ENCODE measurements around the gene STAT5B. TPM values are rescaled to one million over a fixed set of nuclear protein-coding genes. Genes with fewer than 3 reads are reported as not detected.

Gene STAT5B
- total and polyA plus RNA-seq, 2 of the 8 experiments (the other 6 are each of a cell fraction or from before 2014, with no cell fraction given) = 35.3 to 52.6 TPM

DNA sequence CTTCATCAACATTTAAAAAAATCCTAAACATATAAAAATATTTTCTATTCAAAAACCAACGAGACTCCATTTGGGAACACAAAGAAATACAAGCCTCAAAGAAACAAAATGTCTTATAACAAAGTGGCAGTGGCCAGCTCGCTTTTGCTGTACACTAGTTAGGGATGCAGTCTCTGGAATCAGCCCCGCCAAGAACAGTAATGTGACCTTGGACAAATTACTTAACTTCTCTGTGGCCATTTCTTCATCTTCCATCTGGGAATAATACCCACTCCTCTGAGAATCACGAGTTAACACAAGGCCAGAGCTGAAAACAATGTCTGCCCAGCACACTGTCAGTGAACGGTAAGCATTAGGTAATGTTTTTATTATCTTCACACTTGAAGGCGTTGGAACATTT, 5.6 kb downstream of the STAT5B start (continued):
- TF ChIP-seq, protein P1, sequence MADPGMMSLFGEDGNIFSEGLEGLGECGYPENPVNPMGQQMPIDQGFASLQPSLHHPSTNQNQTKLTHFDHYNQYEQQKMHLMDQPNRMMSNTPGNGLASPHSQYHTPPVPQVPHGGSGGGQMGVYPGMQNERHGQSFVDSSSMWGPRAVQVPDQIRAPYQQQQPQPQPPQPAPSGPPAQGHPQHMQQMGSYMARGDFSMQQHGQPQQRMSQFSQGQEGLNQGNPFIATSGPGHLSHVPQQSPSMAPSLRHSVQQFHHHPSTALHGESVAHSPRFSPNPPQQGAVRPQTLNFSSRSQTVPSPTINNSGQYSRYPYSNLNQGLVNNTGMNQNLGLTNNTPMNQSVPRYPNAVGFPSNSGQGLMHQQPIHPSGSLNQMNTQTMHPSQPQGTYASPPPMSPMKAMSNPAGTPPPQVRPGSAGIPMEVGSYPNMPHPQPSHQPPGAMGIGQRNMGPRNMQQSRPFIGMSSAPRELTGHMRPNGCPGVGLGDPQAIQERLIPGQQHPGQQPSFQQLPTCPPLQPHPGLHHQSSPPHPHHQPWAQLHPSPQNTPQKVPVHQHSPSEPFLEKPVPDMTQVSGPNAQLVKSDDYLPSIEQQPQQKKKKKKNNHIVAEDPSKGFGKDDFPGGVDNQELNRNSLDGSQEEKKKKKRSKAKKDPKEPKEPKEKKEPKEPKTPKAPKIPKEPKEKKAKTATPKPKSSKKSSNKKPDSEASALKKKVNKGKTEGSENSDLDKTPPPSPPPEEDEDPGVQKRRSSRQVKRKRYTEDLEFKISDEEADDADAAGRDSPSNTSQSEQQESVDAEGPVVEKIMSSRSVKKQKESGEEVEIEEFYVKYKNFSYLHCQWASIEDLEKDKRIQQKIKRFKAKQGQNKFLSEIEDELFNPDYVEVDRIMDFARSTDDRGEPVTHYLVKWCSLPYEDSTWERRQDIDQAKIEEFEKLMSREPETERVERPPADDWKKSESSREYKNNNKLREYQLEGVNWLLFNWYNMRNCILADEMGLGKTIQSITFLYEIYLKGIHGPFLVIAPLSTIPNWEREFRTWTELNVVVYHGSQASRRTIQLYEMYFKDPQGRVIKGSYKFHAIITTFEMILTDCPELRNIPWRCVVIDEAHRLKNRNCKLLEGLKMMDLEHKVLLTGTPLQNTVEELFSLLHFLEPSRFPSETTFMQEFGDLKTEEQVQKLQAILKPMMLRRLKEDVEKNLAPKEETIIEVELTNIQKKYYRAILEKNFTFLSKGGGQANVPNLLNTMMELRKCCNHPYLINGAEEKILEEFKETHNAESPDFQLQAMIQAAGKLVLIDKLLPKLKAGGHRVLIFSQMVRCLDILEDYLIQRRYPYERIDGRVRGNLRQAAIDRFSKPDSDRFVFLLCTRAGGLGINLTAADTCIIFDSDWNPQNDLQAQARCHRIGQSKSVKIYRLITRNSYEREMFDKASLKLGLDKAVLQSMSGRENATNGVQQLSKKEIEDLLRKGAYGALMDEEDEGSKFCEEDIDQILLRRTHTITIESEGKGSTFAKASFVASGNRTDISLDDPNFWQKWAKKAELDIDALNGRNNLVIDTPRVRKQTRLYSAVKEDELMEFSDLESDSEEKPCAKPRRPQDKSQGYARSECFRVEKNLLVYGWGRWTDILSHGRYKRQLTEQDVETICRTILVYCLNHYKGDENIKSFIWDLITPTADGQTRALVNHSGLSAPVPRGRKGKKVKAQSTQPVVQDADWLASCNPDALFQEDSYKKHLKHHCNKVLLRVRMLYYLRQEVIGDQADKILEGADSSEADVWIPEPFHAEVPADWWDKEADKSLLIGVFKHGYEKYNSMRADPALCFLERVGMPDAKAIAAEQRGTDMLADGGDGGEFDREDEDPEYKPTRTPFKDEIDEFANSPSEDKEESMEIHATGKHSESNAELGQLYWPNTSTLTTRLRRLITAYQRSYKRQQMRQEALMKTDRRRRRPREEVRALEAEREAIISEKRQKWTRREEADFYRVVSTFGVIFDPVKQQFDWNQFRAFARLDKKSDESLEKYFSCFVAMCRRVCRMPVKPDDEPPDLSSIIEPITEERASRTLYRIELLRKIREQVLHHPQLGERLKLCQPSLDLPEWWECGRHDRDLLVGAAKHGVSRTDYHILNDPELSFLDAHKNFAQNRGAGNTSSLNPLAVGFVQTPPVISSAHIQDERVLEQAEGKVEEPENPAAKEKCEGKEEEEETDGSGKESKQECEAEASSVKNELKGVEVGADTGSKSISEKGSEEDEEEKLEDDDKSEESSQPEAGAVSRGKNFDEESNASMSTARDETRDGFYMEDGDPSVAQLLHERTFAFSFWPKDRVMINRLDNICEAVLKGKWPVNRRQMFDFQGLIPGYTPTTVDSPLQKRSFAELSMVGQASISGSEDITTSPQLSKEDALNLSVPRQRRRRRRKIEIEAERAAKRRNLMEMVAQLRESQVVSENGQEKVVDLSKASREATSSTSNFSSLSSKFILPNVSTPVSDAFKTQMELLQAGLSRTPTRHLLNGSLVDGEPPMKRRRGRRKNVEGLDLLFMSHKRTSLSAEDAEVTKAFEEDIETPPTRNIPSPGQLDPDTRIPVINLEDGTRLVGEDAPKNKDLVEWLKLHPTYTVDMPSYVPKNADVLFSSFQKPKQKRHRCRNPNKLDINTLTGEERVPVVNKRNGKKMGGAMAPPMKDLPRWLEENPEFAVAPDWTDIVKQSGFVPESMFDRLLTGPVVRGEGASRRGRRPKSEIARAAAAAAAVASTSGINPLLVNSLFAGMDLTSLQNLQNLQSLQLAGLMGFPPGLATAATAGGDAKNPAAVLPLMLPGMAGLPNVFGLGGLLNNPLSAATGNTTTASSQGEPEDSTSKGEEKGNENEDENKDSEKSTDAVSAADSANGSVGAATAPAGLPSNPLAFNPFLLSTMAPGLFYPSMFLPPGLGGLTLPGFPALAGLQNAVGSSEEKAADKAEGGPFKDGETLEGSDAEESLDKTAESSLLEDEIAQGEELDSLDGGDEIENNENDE (IDR thresholded peaks at IDR 0.05; ENCODE audit: insufficient replicate concordance, low read length) = no peak
- TF ChIP-seq CBX8 (IDR thresholded peaks at IDR 0.05; ENCODE audit: borderline replicate concordance, low read depth, low read length) = no peak
- no peak for TF ChIP-seq POLR2A (IDR thresholded peaks at IDR 0.05; ENCODE audit: control extremely low read depth in 1 of 2, low read depth in 2 of 2, low read length in 2 of 2)
- TF ChIP-seq EZH2 (IDR thresholded peaks at IDR 0.05; ENCODE audit: low read depth, low read length, severe bottlenecking) = no peak
- TF ChIP-seq, protein P2, sequence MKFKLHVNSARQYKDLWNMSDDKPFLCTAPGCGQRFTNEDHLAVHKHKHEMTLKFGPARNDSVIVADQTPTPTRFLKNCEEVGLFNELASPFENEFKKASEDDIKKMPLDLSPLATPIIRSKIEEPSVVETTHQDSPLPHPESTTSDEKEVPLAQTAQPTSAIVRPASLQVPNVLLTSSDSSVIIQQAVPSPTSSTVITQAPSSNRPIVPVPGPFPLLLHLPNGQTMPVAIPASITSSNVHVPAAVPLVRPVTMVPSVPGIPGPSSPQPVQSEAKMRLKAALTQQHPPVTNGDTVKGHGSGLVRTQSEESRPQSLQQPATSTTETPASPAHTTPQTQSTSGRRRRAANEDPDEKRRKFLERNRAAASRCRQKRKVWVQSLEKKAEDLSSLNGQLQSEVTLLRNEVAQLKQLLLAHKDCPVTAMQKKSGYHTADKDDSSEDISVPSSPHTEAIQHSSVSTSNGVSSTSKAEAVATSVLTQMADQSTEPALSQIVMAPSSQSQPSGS (IDR thresholded peaks at IDR 0.05; ENCODE audit: low read length) = no peak

Data from H1 (cell line).